ENCODE data around the gene GAREM1.

The GAREM1 gene

GRCh38 chr18:32286749-32287148 is 183.9 kb downstream of the GAREM1 start:
- DNase-seq, result no peak

- no peak for DNase-seq
Observed at GRCh38 chr18:32284284-32284683, 186.4 kb downstream of the GAREM1 start.

GRCh38 chr18:32280911-32281310 is 189.8 kb downstream of the GAREM1 start:
- no peak for DNase-seq

- no peak for DNase-seq
Observed at GRCh38 chr18:32280188-32280783, 190.4 kb downstream of the GAREM1 start.

- no peak for DNase-seq
Observed at GRCh38 chr18:32278177-32278799, 192.4 kb downstream of the GAREM1 start.

GRCh38 chr18:32277549-32277948 is 193.1 kb downstream of the GAREM1 start:
- DNase-seq, result no peak

- DNase-seq, result no peak
Observed at GRCh38 chr18:32276906-32277305, 193.8 kb downstream of the GAREM1 start.

GRCh38 chr18:32276256-32276655 is 194.4 kb downstream of the GAREM1 start:
- DNase-seq, result no peak

GRCh38 chr18:32275221-32275620 is 195.5 kb downstream of the GAREM1 start:
- no peak for DNase-seq

- no peak for DNase-seq
Observed at GRCh38 chr18:32274307-32274706, 196.4 kb downstream of the GAREM1 start.

- DNase-seq, result no peak
Observed at GRCh38 chr18:32271672-32272208, 198.9 kb downstream of the GAREM1 start.

GRCh38 chr18:32270341-32270740 is 200.3 kb downstream of the GAREM1 start:
- no peak for DNase-seq

- no peak for DNase-seq
Observed at GRCh38 chr18:32267463-32267862, 203.2 kb downstream of the GAREM1 start.

GRCh38 chr18:32264401-32264800 is 206.3 kb downstream of the GAREM1 start:
- no peak for DNase-seq

- DNase-seq, result no peak
Observed at GRCh38 chr18:32262092-32262491, 208.6 kb downstream of the GAREM1 start.

- DNase-seq, result no peak
Observed at GRCh38 chr18:32261003-32261402, 209.7 kb downstream of the GAREM1 start.

GRCh38 chr18:32259553-32259952 is 211.1 kb downstream of the GAREM1 start:
- no peak for DNase-seq

GRCh38 chr18:32258558-32259204 is 212.0 kb downstream of the GAREM1 start:
- DNase-seq, result no peak

GRCh38 chr18:32258148-32258547 is 212.5 kb downstream of the GAREM1 start:
- no peak for DNase-seq

GRCh38 chr18:32257084-32257785 is 213.4 kb downstream of the GAREM1 start:
- DNase-seq, result no peak

GRCh38 chr18:32255570-32255969 is 215.1 kb downstream of the GAREM1 start:
- no peak for DNase-seq

- no peak for DNase-seq
Observed at GRCh38 chr18:32252141-32252860, 218.4 kb downstream of the GAREM1 start.

- no peak for DNase-seq
Observed at GRCh38 chr18:32251466-32251865, 219.2 kb downstream of the GAREM1 start.
